ENCODE data around the gene SORL1-AS1.

The SORL1-AS1 gene

DNA sequence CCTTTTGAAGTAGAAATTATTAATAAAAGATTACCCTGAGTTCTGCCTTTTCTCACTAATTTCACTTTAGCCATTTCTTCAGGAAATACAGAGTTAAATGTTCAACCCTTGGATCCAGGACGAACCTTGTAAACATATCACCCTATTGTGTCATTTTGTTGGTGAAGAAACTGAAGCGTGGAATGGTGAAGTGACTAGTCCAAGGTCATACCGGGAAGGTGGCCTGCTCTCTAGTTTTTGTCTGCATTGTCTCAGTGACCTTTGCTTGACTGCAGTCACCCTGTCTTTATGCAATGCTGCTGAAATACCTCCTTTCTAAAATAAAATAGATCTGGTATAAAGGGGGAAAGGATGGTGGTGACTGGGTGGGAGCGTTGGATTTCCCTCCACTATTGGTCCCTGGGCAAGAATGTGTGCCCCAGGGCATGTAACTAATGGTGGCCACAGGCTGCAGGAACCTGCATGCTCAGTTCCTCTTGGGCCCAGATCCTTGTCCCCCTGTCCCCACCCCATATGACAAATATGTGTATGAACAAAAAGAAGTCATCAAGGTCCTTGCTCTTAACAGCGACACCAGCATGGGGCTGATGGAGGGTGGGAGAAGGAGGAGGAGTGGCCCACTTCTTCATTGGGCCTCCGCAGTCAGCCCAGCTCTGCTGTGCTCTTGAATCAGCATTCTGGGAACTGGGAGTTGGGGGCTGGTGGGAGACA is 977 bp upstream of the SORL1-AS1 start:
- no peak for DNase-seq

DNA sequence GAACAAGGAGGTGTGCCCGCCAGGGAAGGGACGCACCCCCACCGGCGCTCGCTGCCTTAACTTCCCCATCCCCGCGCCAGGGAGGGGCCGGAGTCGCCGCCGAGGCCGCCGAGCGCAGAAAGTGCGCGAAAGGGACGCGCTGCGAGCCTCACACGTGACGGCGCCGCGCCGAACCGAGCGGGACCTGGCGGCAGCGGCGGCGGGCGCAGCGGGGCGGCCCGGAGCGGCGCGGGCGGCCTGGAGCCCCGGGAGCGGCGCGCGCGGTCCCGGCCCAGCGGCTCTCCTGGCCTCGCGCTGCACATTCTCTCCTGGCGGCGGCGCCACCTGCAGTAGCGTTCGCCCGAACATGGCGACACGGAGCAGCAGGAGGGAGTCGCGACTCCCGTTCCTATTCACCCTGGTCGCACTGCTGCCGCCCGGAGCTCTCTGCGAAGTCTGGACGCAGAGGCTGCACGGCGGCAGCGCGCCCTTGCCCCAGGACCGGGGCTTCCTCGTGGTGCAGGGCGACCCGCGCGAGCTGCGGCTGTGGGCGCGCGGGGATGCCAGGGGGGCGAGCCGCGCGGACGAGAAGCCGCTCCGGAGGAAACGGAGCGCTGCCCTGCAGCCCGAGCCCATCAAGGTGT is 670 bp downstream of the SORL1-AS1 start, which contains the start of gene SORL1:
TSS of gene SORL1 (plus strand) at position 329 of the 623 bp plus-strand sequence. CDS start at position 347, 18 bp downstream.
- peak in 47 of 51 donors; percentile 40 to 83 (median 68) for DNase-seq

DNA sequence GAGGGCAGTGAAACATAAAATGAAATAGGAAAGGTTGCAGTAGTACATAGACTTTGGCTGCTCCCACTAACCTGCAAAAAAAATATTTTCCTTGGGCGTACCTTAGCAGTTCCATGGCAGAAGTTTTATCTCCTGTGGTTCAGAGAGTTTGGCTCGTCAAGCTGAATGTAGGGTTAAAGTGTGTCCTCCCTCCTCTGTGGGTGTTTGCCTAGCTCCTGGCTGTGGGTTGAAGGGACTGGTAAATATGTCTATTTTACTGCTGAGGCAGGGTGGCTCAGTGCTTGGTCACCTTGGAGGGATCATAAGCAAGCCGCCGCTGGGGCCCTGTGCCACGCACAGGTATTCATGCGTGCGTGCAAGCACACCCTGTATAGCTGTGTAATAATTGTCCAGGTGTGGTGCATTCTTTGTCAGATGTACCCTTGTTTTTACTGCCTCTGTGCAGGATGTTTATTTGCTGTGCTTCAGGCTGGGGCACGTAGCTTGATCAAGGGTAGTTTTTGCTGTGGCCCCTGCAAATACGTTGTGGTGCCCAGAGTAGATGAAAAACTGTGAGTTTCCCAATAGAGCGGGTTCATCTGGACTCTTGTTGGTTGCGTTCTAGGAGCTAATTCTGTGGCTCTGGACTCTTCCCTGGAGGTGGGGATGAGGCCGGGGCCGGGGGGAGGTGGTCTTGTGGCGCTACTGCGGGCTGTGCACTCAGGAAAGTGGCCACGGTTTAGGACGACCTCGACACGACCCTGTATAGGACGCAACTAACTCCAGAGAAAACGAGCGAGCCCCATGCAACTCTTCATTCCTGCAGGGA is 1.4 kb downstream of the SORL1-AS1 start:
- peak in 1 of 51 donors; percentile 68 for DNase-seq

GRCh38 chr11:121450401-121450800 is 2.4 kb downstream of the SORL1-AS1 start:
- no peak for DNase-seq

GRCh38 chr11:121449626-121450025 is 3.1 kb downstream of the SORL1-AS1 start:
- no peak for DNase-seq

GRCh38 chr11:121449123-121449522 is 3.6 kb downstream of the SORL1-AS1 start:
- DNase-seq: no peak

- DNase-seq: no peak
These were observed 4.3 kb downstream of the SORL1-AS1 start for GRCh38 chr11:121448431-121448941.

- no peak for DNase-seq
These were observed 4.8 kb downstream of the SORL1-AS1 start for GRCh38 chr11:121448011-121448410.

GRCh38 chr11:121446752-121447156 is 6.0 kb downstream of the SORL1-AS1 start:
- DNase-seq: no peak

GRCh38 chr11:121445071-121445768 is 7.5 kb downstream of the SORL1-AS1 start:
- DNase-seq: no peak

- no peak for DNase-seq
These were observed 8.2 kb downstream of the SORL1-AS1 start for GRCh38 chr11:121444526-121444925.

GRCh38 chr11:121443688-121444275 is 9.0 kb downstream of the SORL1-AS1 start:
- DNase-seq: no peak

- no peak for DNase-seq
These were observed 11.2 kb downstream of the SORL1-AS1 start for GRCh38 chr11:121441521-121441920.

GRCh38 chr11:121439759-121440158 is 13.0 kb downstream of the SORL1-AS1 start:
- no peak for DNase-seq

GRCh38 chr11:121439337-121439736 is 13.4 kb downstream of the SORL1-AS1 start:
- no peak for DNase-seq

DNA sequence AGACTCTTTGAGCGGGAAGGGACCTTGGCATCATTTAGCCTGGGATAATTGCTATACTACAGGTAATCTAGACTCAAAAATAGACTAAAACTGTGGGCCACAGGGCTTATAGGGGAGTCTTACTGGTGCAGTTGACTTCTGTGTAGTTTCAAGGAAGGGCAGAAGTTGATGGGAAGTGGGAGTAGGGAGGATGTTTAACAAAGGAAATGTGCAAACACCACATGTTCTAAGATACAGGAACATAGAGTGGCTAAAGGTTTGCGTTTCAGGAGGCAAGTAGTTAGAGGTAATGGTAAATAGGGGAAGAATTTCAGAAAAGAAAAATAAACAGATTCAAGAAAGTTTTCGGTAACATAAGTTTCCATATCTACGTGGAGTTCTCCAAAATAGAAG is 15.1 kb downstream of the SORL1-AS1 start:
- DNase-seq: no peak

DNA sequence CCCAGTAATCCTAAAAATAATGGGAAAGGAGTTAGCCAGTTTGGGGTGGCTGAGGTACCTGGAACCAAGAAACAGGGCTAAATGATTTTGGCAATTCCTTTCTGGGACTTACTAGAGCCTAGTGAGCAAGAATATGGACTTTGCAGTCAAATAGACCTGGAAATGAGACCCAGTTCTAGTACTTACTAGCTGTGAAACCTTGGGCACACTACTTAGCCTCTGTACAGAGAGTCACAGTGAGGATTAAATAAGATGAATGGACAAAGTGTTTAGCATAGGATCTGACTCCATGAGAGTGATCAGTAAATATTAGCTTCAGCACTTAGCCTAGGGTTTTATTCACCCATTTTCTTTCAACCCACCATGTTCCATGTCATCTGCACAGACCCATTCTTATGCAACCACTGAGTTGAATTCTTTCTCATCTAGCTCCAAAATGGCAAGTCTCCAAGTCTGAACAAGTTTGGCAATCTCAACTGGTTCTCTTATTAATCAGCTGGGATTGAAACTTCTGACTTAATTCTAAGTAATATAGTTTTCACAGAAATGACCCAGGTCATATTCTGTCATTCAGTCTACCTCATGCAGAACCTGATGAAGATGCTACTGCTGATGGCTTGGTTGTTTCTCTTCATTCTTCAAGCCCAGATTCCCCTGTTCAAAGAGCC is 15.6 kb downstream of the SORL1-AS1 start:
- no peak for DNase-seq

- DNase-seq: peak in 1 of 51 donors; percentile 30
These were observed 16.9 kb downstream of the SORL1-AS1 start for GRCh38 chr11:121435551-121436511.

DNA sequence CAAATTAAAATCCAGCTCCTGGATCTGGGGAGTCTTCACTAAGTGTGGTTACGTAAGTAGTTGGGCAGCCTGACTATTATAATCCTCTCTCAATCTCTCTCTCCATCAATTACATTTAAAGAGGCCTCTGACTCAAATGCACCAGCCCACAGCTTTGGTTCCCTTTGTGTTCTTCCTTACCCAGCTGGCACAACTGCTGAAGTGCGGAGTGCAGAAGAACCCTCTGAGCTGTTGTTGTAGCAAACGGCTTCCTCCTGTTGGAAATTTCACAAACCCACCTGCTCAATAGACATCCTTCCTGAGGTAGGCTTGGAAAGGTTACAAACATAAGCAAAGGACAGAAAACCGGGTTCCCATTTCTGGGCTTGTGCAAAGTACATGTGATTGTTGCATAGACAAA is 17.6 kb downstream of the SORL1-AS1 start:
- peak in 4 of 51 donors; percentile 8 to 38 (median 22) for DNase-seq

Data from hypothalamus (tissue), 51 donors.